HG02763 (cell line): ENCODE measurements around the gene TRIP4.

Experiments used
- ATAC-seq: cut with Tn5 transposase; IDR thresholded peaks from one replicate; pipeline ENCODE4 v1.9.1; 2021; ENCODE audit warnings: mild to moderate bottlenecking, moderate library complexity; ENCODE audit not compliant: unreplicated experiment

The TRIP4 gene

DNA sequence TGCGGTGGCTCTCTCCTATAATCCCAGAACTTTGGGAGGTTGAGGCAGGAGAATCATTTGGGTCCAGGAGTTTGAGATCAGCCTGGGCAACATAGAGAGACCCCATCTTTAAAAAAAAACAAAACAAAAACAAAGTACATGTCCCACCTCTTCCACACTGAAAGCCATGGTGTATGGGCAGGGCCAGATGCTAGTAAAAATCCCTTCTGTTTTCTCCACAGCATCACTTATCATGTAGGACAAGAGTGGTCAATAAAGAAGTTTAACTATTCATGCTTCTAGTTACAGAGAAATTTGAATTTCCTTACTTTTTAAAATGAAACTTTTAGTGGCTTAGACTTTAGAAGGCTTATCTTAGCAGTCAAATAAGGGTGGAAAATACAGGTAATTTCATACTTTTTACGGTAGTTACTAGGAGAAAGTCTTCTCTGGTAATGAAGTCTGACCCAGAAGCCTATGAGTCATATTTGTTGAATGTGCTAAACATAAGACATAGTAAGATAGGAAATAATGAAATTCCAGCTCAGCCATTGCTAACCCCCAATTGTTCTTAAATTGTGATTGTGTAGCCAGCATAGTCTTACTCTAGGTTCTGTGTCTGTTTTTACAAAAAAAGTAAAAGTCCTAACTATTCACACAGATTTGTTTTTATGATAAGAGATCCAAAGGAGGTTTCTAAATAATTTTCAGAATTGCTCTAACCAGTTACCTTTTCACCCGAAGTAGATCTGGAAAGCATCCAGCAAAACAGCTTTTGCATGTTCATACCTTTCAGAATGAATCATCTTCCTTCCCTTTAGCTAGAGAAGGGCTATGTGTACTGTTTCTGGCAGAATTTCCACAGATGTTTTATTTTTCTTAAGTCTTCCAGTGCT lies 56.3 kb downstream of the TRIP4 start:
- ATAC-seq, result no peak

DNA sequence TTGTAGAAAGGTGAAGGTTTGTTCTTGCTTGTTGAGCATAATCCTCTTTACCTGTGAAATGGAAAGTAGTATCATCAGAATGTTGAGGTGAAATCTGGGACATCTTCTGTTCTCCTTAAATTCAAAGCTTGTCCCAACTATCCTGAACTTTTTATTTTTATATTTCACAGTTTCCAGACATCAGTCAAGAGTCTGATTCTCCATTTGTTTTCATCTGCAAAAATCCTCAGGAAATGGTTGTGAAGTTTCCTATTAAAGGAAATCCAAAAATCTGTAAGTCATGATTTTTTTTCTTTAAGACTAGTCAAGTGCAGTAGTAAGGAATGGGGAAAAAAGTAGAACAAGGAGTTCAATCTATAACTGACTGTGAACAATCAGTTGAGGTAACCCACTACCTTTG lies 57.2 kb downstream of the TRIP4 start:
- ATAC-seq, result no peak

DNA sequence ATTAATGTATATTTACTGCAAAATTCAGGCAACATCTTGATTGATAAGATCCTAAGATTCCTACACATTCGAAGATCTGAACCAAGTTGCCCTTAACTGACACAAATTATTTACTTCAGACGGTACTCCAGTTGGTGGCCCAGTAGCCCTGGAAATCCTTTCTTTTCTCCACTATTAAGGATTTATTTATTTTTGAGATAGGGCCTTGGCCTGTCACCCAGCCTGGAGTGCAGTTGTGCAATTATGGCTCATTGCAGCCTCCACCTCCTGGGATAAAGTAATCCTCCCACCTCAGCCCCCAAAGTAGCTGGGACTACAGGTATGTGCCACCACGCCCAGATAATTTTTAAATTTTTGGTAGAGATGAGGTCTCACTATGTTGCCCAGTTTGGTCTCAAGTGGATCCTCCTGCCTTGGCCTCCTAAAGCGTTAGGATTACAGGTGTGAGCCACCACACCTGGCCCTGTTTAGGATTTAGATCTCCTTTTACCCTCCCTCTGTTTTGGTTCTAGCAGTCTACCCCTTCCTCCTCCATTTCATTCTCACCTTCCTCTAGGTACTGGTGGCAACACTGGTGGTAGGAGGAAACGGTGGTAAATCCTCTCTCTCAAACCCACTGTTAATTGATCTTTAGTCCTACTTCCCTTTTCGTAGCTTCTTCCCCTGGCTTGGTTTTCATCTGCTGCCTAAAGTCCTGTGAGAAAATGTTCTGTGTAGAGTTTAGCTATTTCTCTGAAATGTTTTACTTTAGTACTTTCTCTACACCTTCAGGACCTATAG lies 60.1 kb downstream of the TRIP4 start:
- ATAC-seq, result no peak

DNA sequence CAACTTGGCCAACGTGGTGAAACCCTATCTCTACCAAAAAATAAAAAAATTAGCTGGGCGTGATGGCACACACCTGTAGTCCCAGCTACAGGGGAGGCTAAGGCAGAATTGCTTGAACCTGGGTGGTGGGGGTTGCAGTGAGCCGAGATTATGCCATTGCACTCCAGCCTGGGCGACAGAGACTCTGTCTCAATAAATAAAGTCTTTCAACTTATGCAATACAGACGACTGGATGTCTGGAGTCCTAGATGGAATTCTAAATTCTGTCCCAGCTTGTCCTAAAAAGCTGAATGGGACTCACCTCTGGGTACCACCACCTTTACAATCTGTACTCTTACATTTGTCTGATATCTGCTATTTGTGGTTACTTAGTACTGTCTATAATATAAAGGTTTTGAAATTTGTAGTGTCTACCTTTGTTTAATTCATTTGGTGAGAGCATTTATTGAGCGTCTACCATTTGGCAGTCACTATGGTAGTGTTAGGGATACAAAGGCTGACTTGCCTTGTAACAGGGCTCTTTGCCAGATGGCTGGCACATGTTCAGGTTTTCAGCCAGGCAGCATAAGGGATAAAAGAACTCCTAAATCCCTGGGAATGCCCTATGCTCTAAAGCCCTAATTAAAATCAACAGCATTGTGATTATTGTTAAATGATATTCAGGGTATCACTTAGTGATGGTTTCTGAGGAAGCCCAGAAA lies 65.5 kb downstream of the TRIP4 start:
- no peak for ATAC-seq

DNA sequence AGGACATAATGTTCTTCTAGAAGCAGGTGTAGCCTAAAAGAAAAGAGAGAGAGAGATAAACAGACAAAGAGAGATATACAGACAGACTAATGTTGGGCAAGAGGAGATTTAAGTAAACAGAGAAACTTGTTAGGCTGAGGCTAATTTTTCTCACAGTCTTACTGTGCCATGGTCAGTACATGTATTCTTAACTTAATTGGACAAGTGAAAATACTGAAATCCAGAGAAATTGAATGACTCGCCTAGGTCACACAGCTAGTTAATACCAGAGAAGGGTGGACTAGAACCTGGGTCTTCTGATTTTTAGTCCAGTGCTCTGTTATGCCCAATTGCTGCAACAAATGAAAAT lies 66.0 kb downstream of the TRIP4 start:
- ATAC-seq, result no peak

GRCh38 chr15:64454282-64454681 lies 66.6 kb downstream of the TRIP4 start:
- no peak for ATAC-seq

GRCh38 chr15:64455961-64456371 lies 68.3 kb downstream of the TRIP4 start:
- no peak for ATAC-seq

DNA sequence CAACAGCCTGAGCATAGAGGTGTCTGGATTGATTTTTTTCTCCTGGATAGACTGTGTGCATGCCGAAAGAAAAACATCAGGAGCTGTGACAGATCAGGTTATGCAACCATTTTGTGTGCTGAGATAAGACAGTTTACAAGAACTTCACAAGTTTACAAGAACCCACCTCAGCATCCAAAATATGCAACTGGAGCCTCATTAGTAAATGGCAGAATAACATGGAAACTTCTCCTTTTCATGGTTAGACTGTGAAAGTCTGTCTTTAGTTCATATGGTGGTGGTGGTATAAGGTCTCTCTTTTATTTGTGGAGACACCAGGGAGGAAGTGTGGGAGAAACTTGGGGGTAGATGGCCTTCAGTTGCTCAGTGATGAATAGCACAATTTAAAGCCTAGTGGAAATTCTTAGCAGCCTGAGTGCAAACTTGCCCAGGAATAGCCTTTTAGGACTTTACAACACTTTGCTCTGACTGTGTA lies 69.0 kb downstream of the TRIP4 start:
- no peak for ATAC-seq

DNA sequence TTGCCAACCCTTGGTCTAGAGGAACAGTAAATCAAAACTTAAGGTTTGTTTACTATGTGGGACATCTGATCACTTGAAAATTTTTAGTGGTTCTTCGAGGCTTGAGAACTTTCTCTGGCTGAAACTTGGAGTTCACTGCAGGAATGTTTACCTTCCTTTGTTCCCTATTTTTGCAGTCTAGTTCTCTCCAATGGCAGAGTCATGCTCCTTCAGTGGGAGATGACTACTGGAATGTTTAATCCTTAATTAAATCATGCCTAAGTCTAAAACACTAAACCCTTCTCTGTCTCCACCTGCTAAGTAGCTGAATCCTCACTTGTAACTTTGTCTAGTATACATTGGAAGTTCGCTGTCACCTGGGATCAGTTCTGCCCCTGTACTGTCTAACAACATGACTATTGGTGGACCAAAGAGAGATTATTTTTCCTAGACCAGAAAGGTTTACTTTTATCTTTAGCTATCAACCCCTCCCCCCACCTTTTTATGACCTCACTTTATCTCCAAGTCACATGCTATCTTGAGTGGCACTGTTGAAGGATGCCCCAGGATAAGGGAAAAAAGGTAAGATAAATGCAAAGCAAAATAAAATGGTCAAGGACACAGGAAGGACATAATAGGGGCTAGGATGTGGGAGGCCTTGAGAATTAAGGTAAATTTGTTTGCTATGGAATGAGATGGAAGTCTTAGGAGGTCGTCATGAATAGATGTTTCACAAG lies 71.6 kb downstream of the TRIP4 start:
- ATAC-seq, result no peak

- peak; percentile 35 for ATAC-seq
Measured at GRCh38 chr15:64460206-64460723, 72.6 kb downstream of the TRIP4 start, which contains the start of gene ZNF609. TSS of gene ZNF609 (plus strand) at chr15:64460578. CDS start at chr15:64499420, 38,842 bp downstream.

GRCh38 chr15:64460724-64461720 lies 73.4 kb downstream of the TRIP4 start:
- ATAC-seq, result no peak

- no peak for ATAC-seq
Measured at GRCh38 chr15:64461721-64462162, 74.1 kb downstream of the TRIP4 start.

DNA sequence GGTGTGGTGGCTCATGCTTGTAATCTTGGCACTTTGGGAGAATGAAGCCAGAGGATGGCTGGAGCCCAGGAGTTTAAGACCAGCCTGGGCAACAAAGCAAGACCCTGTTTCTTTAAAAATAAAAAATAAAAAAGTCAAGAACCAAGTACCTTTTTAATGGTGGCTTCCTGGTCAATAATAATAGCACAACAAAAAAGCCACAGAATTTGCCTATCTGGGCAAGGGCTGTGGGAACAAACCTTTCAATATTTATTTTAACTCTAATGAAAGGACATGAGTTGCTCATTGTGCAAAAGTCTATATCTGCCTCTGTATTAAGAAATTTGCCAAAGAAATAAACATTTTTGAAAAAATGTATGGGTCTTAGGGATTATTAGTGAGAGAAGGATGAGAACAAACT lies 74.9 kb downstream of the TRIP4 start:
- ATAC-seq, result no peak

GRCh38 chr15:64464276-64465005 lies 76.8 kb downstream of the TRIP4 start:
- no peak for ATAC-seq

- ATAC-seq, result no peak
Measured at GRCh38 chr15:64466408-64467141, 78.9 kb downstream of the TRIP4 start.

- no peak for ATAC-seq
Measured at GRCh38 chr15:64472161-64472560, 84.5 kb downstream of the TRIP4 start.

DNA sequence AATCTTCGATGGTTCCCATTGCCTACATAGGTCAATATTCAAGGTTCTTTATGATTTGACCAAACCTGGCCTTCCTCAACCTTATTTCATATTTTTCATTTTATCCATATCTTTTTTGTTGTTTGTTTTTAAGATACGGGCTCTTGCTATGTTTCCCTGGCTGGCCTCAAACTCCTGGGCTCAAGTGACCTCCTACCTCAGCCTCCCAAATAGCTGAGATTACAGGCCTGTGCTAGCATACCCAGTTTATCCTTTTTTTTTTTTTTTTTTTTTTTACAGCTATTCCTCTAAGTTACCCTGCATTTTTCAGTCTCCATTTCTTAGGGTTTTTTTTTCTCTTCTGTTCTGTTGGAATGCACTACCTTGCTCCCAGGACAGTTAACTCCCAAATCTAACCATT lies 87.2 kb downstream of the TRIP4 start:
- no peak for ATAC-seq

DNA sequence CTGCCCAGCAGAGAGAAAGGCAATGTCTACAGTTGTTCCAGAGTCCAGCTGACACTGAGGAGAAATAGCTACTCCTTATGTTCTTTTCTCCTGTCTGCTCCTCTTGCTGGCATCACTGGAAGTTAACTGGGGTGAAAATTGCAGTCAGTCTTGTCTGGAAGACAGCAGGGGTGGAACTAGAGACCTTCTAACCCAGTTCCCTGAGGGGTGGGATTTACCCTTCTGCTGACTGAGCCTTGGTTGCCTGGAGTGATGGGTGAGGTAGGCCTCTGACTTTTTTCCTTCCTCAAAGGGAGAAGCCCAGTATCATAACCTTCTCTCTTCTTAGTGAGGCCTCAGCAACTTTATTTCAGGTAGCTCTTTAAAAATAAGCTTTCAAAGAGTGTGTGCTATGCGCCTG lies 88.9 kb downstream of the TRIP4 start:
- no peak for ATAC-seq
